ACHN (cell line): ENCODE measurements around the gene USH2A.

Experiments used
- DNase-seq: peaks from one replicate; pipeline ENCODE4 v3.0.0-alpha.2; 2015
- in situ Hi-C: cut with HindIII; loops from 2 replicates; pipeline ENCODE4 v1.10.0; 2017; ENCODE audit warnings: low sequenced_read_pairs, low pct_ligation_motif_present, low pct_unique_long_range_greater_than_20kb

Gene USH2A

GRCh38 chr1:215932558-215932957, 490.7 kb downstream of the USH2A start:
- DNase-seq, result no peak
- in situ Hi-C loops, result no loop called here

GRCh38 chr1:215926670-215927069, 496.6 kb downstream of the USH2A start:
- in situ Hi-C loops, result no loop called here
- no peak for DNase-seq

- in situ Hi-C loops, result no loop called here
- DNase-seq, result no peak
Measured at GRCh38 chr1:215923129-215923824, 500.0 kb downstream of the USH2A start.

- DNase-seq, result no peak
- in situ Hi-C loops, result no loop called here
Measured at GRCh38 chr1:215911406-215911968, 511.8 kb downstream of the USH2A start.

- in situ Hi-C loops, result no loop called here
- DNase-seq, result no peak
Measured at GRCh38 chr1:215905493-215906115, 517.6 kb downstream of the USH2A start.

GRCh38 chr1:215900684-215901083, 522.6 kb downstream of the USH2A start:
- no peak for DNase-seq
- in situ Hi-C loops, result no loop called here

- no peak for DNase-seq
- in situ Hi-C loops, result no loop called here
Measured at GRCh38 chr1:215899901-215900300, 523.3 kb downstream of the USH2A start.

- no peak for DNase-seq
- in situ Hi-C loops, result no loop called here
Measured at GRCh38 chr1:215895893-215896292, 527.4 kb downstream of the USH2A start.

GRCh38 chr1:215895276-215895675, 528.0 kb downstream of the USH2A start:
- no peak for DNase-seq
- in situ Hi-C loops, result no loop called here

GRCh38 chr1:215894617-215895016, 528.6 kb downstream of the USH2A start:
- no peak for DNase-seq
- in situ Hi-C loops, result no loop called here

GRCh38 chr1:215891266-215892057, 531.8 kb downstream of the USH2A start:
- in situ Hi-C loops, result no loop called here
- DNase-seq, result no peak

- in situ Hi-C loops, result no loop called here
Measured at GRCh38 chr1:215890438-215890837, 532.8 kb downstream of the USH2A start.

GRCh38 chr1:215889871-215890270, 533.4 kb downstream of the USH2A start:
- no peak for DNase-seq
- in situ Hi-C loops, result no loop called here

More at GRCh38 chr1:215890438-215890837, 532.8 kb downstream of the USH2A start:
- no peak for DNase-seq

GRCh38 chr1:215888159-215888558, 535.1 kb downstream of the USH2A start:
- in situ Hi-C loops, result no loop called here
- no peak for DNase-seq

GRCh38 chr1:215887627-215888026, 535.6 kb downstream of the USH2A start:
- no peak for DNase-seq
- in situ Hi-C loops, result no loop called here

GRCh38 chr1:215883004-215883403, 540.2 kb downstream of the USH2A start:
- in situ Hi-C loops, result no loop called here
- DNase-seq, result no peak

- in situ Hi-C loops, result no loop called here
- no peak for DNase-seq
Measured at GRCh38 chr1:215878843-215879242, 544.4 kb downstream of the USH2A start.

GRCh38 chr1:215878128-215878527, 545.1 kb downstream of the USH2A start:
- in situ Hi-C loops, result no loop called here
- no peak for DNase-seq

GRCh38 chr1:215877452-215877951, 545.7 kb downstream of the USH2A start:
- no peak for DNase-seq
- in situ Hi-C loops, result no loop called here
